ENCODE data around the gene FBXO5. TPM values are rescaled to one million over a fixed set of nuclear protein-coding genes. Genes with fewer than 3 reads are reported as not detected.

The FBXO5 gene
- total RNA-seq, 2 donors from 2014 or later: 6.2 to 10.7 TPM

GRCh38 chr6:152942319-152942869, 40.4 kb downstream of the FBXO5 start:
- no peak for DNase-seq (ENCODE audit: low spot score)
- Histone ChIP-seq H3K4me3 (no peak overlapping the region), H3K27ac (no peak overlapping the region), H3K27me3 (replicated peaks; ENCODE audit: insufficient read depth) (no peaks in the 10 kb centered on the region), H3K36me3 (no peaks in the 10 kb centered on the region), H3K9me3 (no peaks in the 10 kb centered on the region), H3K4me1 (ENCODE audit: control insufficient read depth in 1 of 2, low read depth in 2 of 2) (no peaks in the 10 kb centered on the region)
- ATAC-seq (ENCODE audit: insufficient number of reproducible peaks, low FRiP score, low read depth): no peak
- TF ChIP-seq, protein P1, sequence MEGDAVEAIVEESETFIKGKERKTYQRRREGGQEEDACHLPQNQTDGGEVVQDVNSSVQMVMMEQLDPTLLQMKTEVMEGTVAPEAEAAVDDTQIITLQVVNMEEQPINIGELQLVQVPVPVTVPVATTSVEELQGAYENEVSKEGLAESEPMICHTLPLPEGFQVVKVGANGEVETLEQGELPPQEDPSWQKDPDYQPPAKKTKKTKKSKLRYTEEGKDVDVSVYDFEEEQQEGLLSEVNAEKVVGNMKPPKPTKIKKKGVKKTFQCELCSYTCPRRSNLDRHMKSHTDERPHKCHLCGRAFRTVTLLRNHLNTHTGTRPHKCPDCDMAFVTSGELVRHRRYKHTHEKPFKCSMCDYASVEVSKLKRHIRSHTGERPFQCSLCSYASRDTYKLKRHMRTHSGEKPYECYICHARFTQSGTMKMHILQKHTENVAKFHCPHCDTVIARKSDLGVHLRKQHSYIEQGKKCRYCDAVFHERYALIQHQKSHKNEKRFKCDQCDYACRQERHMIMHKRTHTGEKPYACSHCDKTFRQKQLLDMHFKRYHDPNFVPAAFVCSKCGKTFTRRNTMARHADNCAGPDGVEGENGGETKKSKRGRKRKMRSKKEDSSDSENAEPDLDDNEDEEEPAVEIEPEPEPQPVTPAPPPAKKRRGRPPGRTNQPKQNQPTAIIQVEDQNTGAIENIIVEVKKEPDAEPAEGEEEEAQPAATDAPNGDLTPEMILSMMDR (IDR thresholded peaks at IDR 0.05): no peak

GRCh38 chr6:152941746-152942145, 41.1 kb downstream of the FBXO5 start:
- DNase-seq (ENCODE audit: low spot score) (no peak), ATAC-seq (ENCODE audit: insufficient number of reproducible peaks, low FRiP score, low read depth) (no peak)
- no peaks in the 10 kb centered on the region for H3K4me1 ChIP-seq (ENCODE audit: control insufficient read depth in 1 of 2, low read depth in 2 of 2)
- no peaks in the 10 kb centered on the region for H3K36me3 ChIP-seq
- TF ChIP-seq, protein P1 (IDR thresholded peaks at IDR 0.05): no peak
- H3K9me3 ChIP-seq: no peaks in the 10 kb centered on the region
- H3K27ac ChIP-seq: no peak overlapping the region
- H3K27me3 ChIP-seq (replicated peaks; ENCODE audit: insufficient read depth): no peaks in the 10 kb centered on the region
- H3K4me3 ChIP-seq: no peak overlapping the region

DNA sequence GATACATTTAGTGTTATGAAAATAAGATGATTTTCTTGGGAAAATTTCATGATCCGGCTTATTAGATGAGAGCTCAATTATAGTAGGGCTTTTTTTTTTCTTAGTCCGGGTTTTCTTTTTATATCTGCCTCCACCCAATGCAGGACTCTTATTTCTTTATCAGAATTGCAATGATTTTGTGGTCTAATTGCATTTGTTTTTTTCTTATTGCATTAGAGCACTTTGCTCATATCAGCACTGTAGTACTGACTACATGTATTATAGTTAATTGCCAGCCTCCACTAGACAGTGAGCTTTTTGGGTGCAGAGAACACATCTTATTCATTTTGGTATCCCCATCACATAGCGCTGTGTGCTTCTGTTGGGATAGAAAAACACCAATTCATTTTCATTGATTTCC, 50.0 kb downstream of the FBXO5 start:
- Histone ChIP-seq H3K4me3 (no peak overlapping the region), H3K27me3 (replicated peaks; ENCODE audit: insufficient read depth) (no peaks in the 10 kb centered on the region), H3K36me3 (no peaks in the 10 kb centered on the region), H3K4me1 (ENCODE audit: control insufficient read depth in 1 of 2, low read depth in 2 of 2) (no peaks in the 10 kb centered on the region), H3K9me3 (no peaks in the 10 kb centered on the region), H3K27ac (no peak overlapping the region)
- TF ChIP-seq, protein P1 (IDR thresholded peaks at IDR 0.05): no peak
- DNase-seq (ENCODE audit: low spot score) (no peak), ATAC-seq (ENCODE audit: insufficient number of reproducible peaks, low FRiP score, low read depth) (no peak)

DNA sequence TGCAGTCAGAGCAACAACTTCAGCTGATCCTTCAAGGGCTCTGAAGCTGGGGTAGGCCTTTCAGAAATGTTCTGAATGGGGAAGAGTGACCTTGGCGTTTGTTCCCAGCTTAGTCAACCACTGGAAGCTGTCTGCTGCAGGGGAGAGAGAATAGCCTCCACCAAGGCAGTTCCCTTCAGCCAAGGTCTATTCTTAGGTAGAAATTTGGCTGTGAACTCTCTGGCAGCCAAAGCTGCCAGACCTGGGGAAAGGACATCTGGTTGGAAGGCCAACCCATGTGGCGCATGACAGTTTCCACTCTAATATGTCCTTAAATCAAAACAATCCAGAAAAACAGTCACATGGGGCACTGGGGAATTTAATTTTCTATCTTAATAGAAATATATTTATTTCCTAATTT, 60.1 kb downstream of the FBXO5 start:
- Histone ChIP-seq H3K27me3 (replicated peaks; ENCODE audit: insufficient read depth) (no peaks in the 10 kb centered on the region), H3K27ac (no peak overlapping the region), H3K4me3 (no peak overlapping the region), H3K9me3 (no peaks in the 10 kb centered on the region), H3K4me1 (ENCODE audit: control insufficient read depth in 1 of 2, low read depth in 2 of 2) (no peaks in the 10 kb centered on the region), H3K36me3 (no peaks in the 10 kb centered on the region)
- ATAC-seq (ENCODE audit: insufficient number of reproducible peaks, low FRiP score, low read depth): no peak
- no peak for DNase-seq (ENCODE audit: low spot score)
- TF ChIP-seq, protein P1 (IDR thresholded peaks at IDR 0.05): no peak

Other genes starting within 250 kb of the FBXO5 start
- under 1 TPM in 1 of 2 donors, not detected in 1; 0.63 TPM for gene VIP, start 232.2 kb downstream of the FBXO5 start, total RNA-seq
- 10 to 100 TPM; 17.9 to 22.6 TPM for gene MTRF1L, start 19.7 kb upstream of the FBXO5 start, total RNA-seq
- gene RGS17, start 148.2 kb upstream of the FBXO5 start, total RNA-seq: 1 to 10 TPM; 3.4 to 3.7 TPM

All from thoracic aorta (tissue), 2 donors.